ENCODE data around the gene PLCB4.

PLCB4 gene

GRCh38 chr20:9156529-9157280 is 87.8 kb downstream of the PLCB4 start (continued):
- TF ChIP-seq PRDM6 (tag by site-specific recombination; IDR thresholded peaks at IDR 0.05): no peak

GRCh38 chr20:9160331-9160730 is 91.4 kb downstream of the PLCB4 start:
- no peak overlapping the region for H3K27ac ChIP-seq (ENCODE audit: extremely low read depth, low read depth, low read length)
- H3K36me3 ChIP-seq (ENCODE audit: control insufficient read depth in 2 of 2, insufficient read depth in 1 of 2, low read length in 2 of 2): no peaks in the 10 kb centered on the region
- H3K4me3 ChIP-seq (ENCODE audit: low read depth, low read length): no peak overlapping the region
- peaks cover 4% of the 10 kb centered on the region; the same call in 1 of the 2 replicates for H3K4me1 ChIP-seq (ENCODE audit: control insufficient read depth, insufficient read depth, low read length)
- TF ChIP-seq ZNF266 (tag by site-specific recombination; IDR thresholded peaks at IDR 0.05; ENCODE audit: low read depth): no peak
- no peak for TF ChIP-seq ZNF214 (tag by site-specific recombination; IDR thresholded peaks at IDR 0.05; ENCODE audit: borderline replicate concordance)
- no peak for TF ChIP-seq REST (tag by site-specific recombination; IDR thresholded peaks at IDR 0.05)
- no peak for TF ChIP-seq ZNF221 (tag by site-specific recombination; IDR thresholded peaks at IDR 0.05; ENCODE audit: borderline replicate concordance)
- no peak for TF ChIP-seq ZNF529 (tag by site-specific recombination; IDR thresholded peaks at IDR 0.05; ENCODE audit: insufficient replicate concordance)
- no peak for TF ChIP-seq SCRT2 (tag by site-specific recombination; IDR thresholded peaks at IDR 0.05)
- no peak for TF ChIP-seq ZXDB (tag by site-specific recombination; IDR thresholded peaks at IDR 0.05)
- TF ChIP-seq ZEB2 (tag by site-specific recombination; IDR thresholded peaks at IDR 0.05): no peak
- TF ChIP-seq PRDM10 (tag by site-specific recombination; IDR thresholded peaks at IDR 0.05): no peak
- TF ChIP-seq ZNF169 (tag by site-specific recombination; IDR thresholded peaks at IDR 0.05): no peak
- TF ChIP-seq ZSCAN23 (tag by site-specific recombination; IDR thresholded peaks at IDR 0.05): no peak
- TF ChIP-seq ZBTB10 (tag by site-specific recombination; IDR thresholded peaks at IDR 0.05): no peak
- no peak for TF ChIP-seq ZNF394 (tag by site-specific recombination; IDR thresholded peaks at IDR 0.05; ENCODE audit: borderline replicate concordance)
- TF ChIP-seq ZNF274 (IDR thresholded peaks at IDR 0.05; ENCODE audit: low read length): no peak
- TF ChIP-seq ZNF274 (tag by site-specific recombination; IDR thresholded peaks at IDR 0.05; ENCODE audit: borderline replicate concordance): no peak
- TF ChIP-seq ZFP3 (tag by site-specific recombination; IDR thresholded peaks at IDR 0.05; ENCODE audit: low read depth): no peak
- TF ChIP-seq BCL11A (tag by site-specific recombination; IDR thresholded peaks at IDR 0.05; ENCODE audit: low read depth): no peak
- no peak for TF ChIP-seq ZFHX2 (tag by site-specific recombination; conservative IDR thresholded peaks at IDR 0.05)
- no peak for TF ChIP-seq ZBTB7A (tag by site-specific recombination; IDR thresholded peaks at IDR 0.05; ENCODE audit: low read depth)
- ChIA-PET POLR2A (no interaction called here), CTCF (interaction anchor here (0.6 kb wide), 1 partner anchor 199 kb away, joined by 3 read pairs; no protein-coding TSS in a partner anchor)
- H3K9me3 ChIP-seq (ENCODE audit: control insufficient read depth, insufficient read depth, low read depth, low read length): no peaks in the 10 kb centered on the region

Measured in HEK293 (cell line).